KMS-11 (cell line): ENCODE results near the gene DARS2.

ENCODE experiments used
- H2AFZ ChIP-seq: fragments of 200-600 bp; sonication (generic); 2 replicates; pipeline ENCODE4 v1.6.1; 2016; ENCODE audit warnings: antibody characterized with exemption, mixed run types, low read depth
- H3K27ac ChIP-seq: fragments of 200-600 bp; sonication (generic); 2 replicates; pipeline ENCODE4 v1.6.1; 2016; ENCODE audit warnings: mild to moderate bottlenecking, mixed run types
- H3K27me3 ChIP-seq: fragments of 200-600 bp; sonication (generic); 2 replicates; pipeline ENCODE4 v1.6.1; 2017; ENCODE audit warnings: mild to moderate bottlenecking, low read depth, mixed run types, moderate library complexity; ENCODE audit not compliant: insufficient read depth
- H3K36me3 ChIP-seq: fragments of 200-600 bp; sonication (generic); 2 replicates; pipeline ENCODE4 v1.6.1; 2017; ENCODE audit warnings: mild to moderate bottlenecking, mixed run types; ENCODE audit not compliant: insufficient read depth
- H3K4me1 ChIP-seq: fragments of 200-600 bp; sonication (generic); 2 replicates; pipeline ENCODE4 v1.6.1; 2016; ENCODE audit warnings: mild to moderate bottlenecking, low read depth, mixed run types; ENCODE audit not compliant: poor library complexity, severe bottlenecking
- H3K4me2 ChIP-seq: fragments of 200-600 bp; sonication (generic); 2 replicates; pipeline ENCODE4 v1.7.0; 2016; ENCODE audit warnings: mild to moderate bottlenecking, mixed run types
- H3K4me3 ChIP-seq: fragments of 200-600 bp; sonication (generic); IDR thresholded peaks from 2 replicates; pipeline ENCODE4 v1.6.1; 2017; ENCODE audit warnings: low read depth, low read length, mixed read lengths; ENCODE audit not compliant: insufficient read depth
- H3K79me2 ChIP-seq: fragments of 200-600 bp; sonication (generic); 2 replicates; pipeline ENCODE4 v1.6.1; 2016; ENCODE audit warnings: low read depth, mixed run types; ENCODE audit not compliant: insufficient read depth
- H3K9ac ChIP-seq: fragments of 200-600 bp; sonication (generic); 2 replicates; pipeline ENCODE4 v1.6.1; 2016; ENCODE audit warnings: mild to moderate bottlenecking, mixed run types
- H4K20me1 ChIP-seq: fragments of 200-600 bp; sonication (generic); 2 replicates; pipeline ENCODE4 v1.6.1; 2016; ENCODE audit warnings: mild to moderate bottlenecking, mixed run types; ENCODE audit not compliant: insufficient read depth
- TF ChIP-seq, protein P1 (sequence below): fragments of 200-600 bp; sonication (generic); conservative IDR thresholded peaks from 2 replicates; pipeline ENCODE4 v1.6.1; 2017; ENCODE audit warnings: low read depth, mild to moderate bottlenecking, antibody characterized with exemption, low read length, moderate library complexity, mixed read lengths

Gene DARS2

GRCh38 chr1:173893611-173894010, 69.1 kb downstream of the DARS2 start:
- Histone ChIP-seq H3K4me3 (no peak overlapping the region), H2AFZ (no peak overlapping the region), H3K36me3 (no peaks in the 10 kb centered on the region), H3K27me3 (no peaks in the 10 kb centered on the region), H3K27ac (no peak overlapping the region), H3K4me2 (no peak overlapping the region), H4K20me1 (no peaks in the 10 kb centered on the region), H3K4me1 (no peaks in the 10 kb centered on the region), H3K9ac (no peak overlapping the region), H3K79me2 (no peaks in the 10 kb centered on the region)
- TF ChIP-seq, protein P1, sequence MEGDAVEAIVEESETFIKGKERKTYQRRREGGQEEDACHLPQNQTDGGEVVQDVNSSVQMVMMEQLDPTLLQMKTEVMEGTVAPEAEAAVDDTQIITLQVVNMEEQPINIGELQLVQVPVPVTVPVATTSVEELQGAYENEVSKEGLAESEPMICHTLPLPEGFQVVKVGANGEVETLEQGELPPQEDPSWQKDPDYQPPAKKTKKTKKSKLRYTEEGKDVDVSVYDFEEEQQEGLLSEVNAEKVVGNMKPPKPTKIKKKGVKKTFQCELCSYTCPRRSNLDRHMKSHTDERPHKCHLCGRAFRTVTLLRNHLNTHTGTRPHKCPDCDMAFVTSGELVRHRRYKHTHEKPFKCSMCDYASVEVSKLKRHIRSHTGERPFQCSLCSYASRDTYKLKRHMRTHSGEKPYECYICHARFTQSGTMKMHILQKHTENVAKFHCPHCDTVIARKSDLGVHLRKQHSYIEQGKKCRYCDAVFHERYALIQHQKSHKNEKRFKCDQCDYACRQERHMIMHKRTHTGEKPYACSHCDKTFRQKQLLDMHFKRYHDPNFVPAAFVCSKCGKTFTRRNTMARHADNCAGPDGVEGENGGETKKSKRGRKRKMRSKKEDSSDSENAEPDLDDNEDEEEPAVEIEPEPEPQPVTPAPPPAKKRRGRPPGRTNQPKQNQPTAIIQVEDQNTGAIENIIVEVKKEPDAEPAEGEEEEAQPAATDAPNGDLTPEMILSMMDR = no peak

DNA sequence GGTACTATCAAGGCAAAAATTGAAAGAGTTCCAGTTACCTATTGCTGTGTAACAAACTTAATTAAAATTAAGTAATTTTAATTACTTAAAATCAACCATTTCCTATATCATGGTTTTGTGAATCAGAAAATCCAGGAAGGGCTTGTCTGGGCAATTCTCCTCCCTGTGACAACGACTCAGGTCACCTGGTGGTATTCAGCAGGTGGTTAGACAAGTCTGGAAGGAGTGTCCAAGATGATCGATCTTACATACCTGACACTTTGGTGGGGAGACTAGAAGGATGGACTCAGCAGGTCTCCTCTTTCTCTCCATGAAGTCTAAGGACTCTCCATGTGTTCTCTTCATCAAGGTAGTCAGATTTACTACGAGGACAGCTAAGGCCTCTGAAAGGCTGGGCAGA, 69.7 kb downstream of the DARS2 start:
- TF ChIP-seq, protein P1 = no peak
- Histone ChIP-seq H3K36me3 (no peaks in the 10 kb centered on the region), H3K4me1 (no peaks in the 10 kb centered on the region), H3K27me3 (no peaks in the 10 kb centered on the region), H3K9ac (no peak overlapping the region), H4K20me1 (no peaks in the 10 kb centered on the region), H2AFZ (no peak overlapping the region), H3K27ac (no peak overlapping the region), H3K4me3 (no peak overlapping the region), H3K4me2 (no peak overlapping the region), H3K79me2 (no peaks in the 10 kb centered on the region)

DNA sequence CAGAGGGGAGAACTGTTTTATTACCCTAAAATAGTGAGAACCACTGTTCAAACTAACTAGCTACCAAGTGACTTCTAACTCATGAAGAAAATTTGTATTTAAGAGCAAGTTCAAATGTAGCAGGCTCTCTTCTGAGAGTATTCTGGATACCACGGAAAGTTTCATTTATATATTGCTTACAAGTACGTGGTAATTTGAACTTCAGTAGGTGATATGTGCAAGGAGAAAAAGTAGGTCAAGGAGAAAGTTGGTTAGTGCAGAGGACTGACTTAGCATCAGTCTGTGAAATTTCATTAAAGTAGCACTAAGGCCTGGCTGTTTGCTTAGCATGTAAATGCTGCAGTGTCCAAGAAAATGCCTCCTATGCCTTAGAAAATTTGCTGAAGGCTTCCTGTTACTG, 76.0 kb downstream of the DARS2 start:
- Histone ChIP-seq H3K27ac (no peak overlapping the region), H4K20me1 (no peaks in the 10 kb centered on the region), H3K4me2 (peak overlapping the region; percentile 30; the same call in 1 of the 2 replicates), H3K9ac (no peak overlapping the region), H3K4me3 (no peak overlapping the region), H3K79me2 (no peaks in the 10 kb centered on the region), H3K4me1 (peaks cover 15% of the 10 kb centered on the region), H3K36me3 (no peaks in the 10 kb centered on the region), H2AFZ (no peak overlapping the region), H3K27me3 (no peaks in the 10 kb centered on the region)
- TF ChIP-seq, protein P1 = no peak

GRCh38 chr1:173900992-173901391, 76.5 kb downstream of the DARS2 start:
- no peaks in the 10 kb centered on the region for H3K36me3 ChIP-seq
- H4K20me1 ChIP-seq = no peaks in the 10 kb centered on the region
- peak overlapping the region; percentile 30; the same call in 1 of the 2 replicates for H3K4me2 ChIP-seq
- H3K27me3 ChIP-seq = no peaks in the 10 kb centered on the region
- H3K79me2 ChIP-seq = no peaks in the 10 kb centered on the region
- H3K27ac ChIP-seq = no peak overlapping the region
- H2AFZ ChIP-seq = no peak overlapping the region
- H3K4me1 ChIP-seq = peaks cover 15% of the 10 kb centered on the region
- no peak overlapping the region for H3K4me3 ChIP-seq
- TF ChIP-seq, protein P1 = no peak
- no peak overlapping the region for H3K9ac ChIP-seq
